Upper lobe of right lung (tissue), 1 donor: ENCODE results near the gene ZMYND10. TPM values are rescaled to one million over a fixed set of nuclear protein-coding genes. Genes with fewer than 3 reads are reported as not detected.

Experiments used
- ATAC-seq: fragments of 200-7000 bp; cut with Tn5 transposase; one replicate; pipeline ENCODE4 v1.9.1; 2020; ENCODE audit warnings: mild to moderate bottlenecking, moderate library complexity
- DNase-seq: peaks from one replicate; pipeline ENCODE4 v3.0.0-alpha.2; 2020
- H3K27ac ChIP-seq: fragments of 200-600 bp; one replicate; pipeline ENCODE4 v1.8.0; 2022
- H3K27me3 ChIP-seq: fragments of 200-600 bp; one replicate; pipeline ENCODE4 v1.8.0; 2022; ENCODE audit warnings: mild to moderate bottlenecking
- H3K36me3 ChIP-seq: fragments of 200-600 bp; one replicate; pipeline ENCODE4 v1.8.0; 2022
- H3K4me1 ChIP-seq: fragments of 200-600 bp; one replicate; pipeline ENCODE4 v1.8.0; 2022
- H3K4me3 ChIP-seq: fragments of 200-600 bp; one replicate; pipeline ENCODE4 v1.8.0; 2022; ENCODE audit warnings: mild to moderate bottlenecking
- H3K9me3 ChIP-seq: fragments of 200-600 bp; one replicate; pipeline ENCODE4 v1.8.0; 2022
- intact Hi-C: fragments of 100-400 bp; cut with DNase I; formaldehyde crosslinking; loops from one replicate; pipeline ENCODE4 v1.11.0; 2022
- total RNA-seq: library from RNA; stranded (reverse); fragmentation: NEBNext Ultra II Directional; extraction: Animal tissue kit (Norgen Biotek cat#: 25700); gene quantifications from one replicate; pipeline ENCODE4 v1.2.1, GENCODE V29; 2021
- TF ChIP-seq, protein P1 (sequence below): fragments of 200-600 bp; IDR thresholded peaks from one replicate; pipeline ENCODE4 v1.8.0; 2022; ENCODE audit warnings: antibody characterized with exemption
- donor health status: DM: no; HTN: yes; CAD: no; lungs with severe emphysema.

Gene ZMYND10
- total RNA-seq, 1 donor from 2014 or later, result 2.8 TPM

- no peaks in the 10 kb centered on the region for H3K9me3 ChIP-seq
- H3K27me3 ChIP-seq, result no peaks in the 10 kb centered on the region
- peak overlapping the region; percentile 97 for H3K4me3 ChIP-seq
- intact Hi-C loops, result no loop called here
- H3K4me1 ChIP-seq, result peaks cover 19% of the 10 kb centered on the region
- no peak for ATAC-seq
- TF ChIP-seq, protein P1, sequence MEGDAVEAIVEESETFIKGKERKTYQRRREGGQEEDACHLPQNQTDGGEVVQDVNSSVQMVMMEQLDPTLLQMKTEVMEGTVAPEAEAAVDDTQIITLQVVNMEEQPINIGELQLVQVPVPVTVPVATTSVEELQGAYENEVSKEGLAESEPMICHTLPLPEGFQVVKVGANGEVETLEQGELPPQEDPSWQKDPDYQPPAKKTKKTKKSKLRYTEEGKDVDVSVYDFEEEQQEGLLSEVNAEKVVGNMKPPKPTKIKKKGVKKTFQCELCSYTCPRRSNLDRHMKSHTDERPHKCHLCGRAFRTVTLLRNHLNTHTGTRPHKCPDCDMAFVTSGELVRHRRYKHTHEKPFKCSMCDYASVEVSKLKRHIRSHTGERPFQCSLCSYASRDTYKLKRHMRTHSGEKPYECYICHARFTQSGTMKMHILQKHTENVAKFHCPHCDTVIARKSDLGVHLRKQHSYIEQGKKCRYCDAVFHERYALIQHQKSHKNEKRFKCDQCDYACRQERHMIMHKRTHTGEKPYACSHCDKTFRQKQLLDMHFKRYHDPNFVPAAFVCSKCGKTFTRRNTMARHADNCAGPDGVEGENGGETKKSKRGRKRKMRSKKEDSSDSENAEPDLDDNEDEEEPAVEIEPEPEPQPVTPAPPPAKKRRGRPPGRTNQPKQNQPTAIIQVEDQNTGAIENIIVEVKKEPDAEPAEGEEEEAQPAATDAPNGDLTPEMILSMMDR, result no peak
- peaks cover 22% of the 10 kb centered on the region for H3K36me3 ChIP-seq
- H3K27ac ChIP-seq, result peak overlapping the region; percentile 89
- DNase-seq, result no peak
Measured at GRCh38 chr3:50293079-50293801, 52.3 kb downstream of the ZMYND10 start.

- peak; percentile 99 for DNase-seq
- Histone ChIP-seq H3K27me3 (no peaks in the 10 kb centered on the region), H3K27ac (peak within 1 kb of the TSS; percentile 89), H3K36me3 (peaks cover 30% of the 10 kb centered on the region), H3K4me1 (peaks cover 16% of the 10 kb centered on the region), H3K9me3 (no peaks in the 10 kb centered on the region), H3K4me3 (peak within 1 kb of the TSS; percentile 97)
- TF ChIP-seq, protein P1, result no peak
- ATAC-seq, result peak; percentile 96
- intact Hi-C loops, result no loop called here
Measured at GRCh38 chr3:50292159-50293078, 53.1 kb downstream of the ZMYND10 start, which contains the start of gene IFRD2. TSS of gene IFRD2 (minus strand) at chr3:50292429. CDS start at chr3:50292274, 155 bp downstream.

Other genes with a start within 250 kb of the ZMYND10 start
- gene SEMA3F, start 190.4 kb downstream of the ZMYND10 start, total RNA-seq, result 65.6 TPM
- gene GNAT1, start 154.1 kb downstream of the ZMYND10 start, total RNA-seq, result not detected
- gene SLC38A3, start 140.5 kb downstream of the ZMYND10 start, total RNA-seq, result not detected
- 321 TPM for gene GNAI2, start 109.5 kb downstream of the ZMYND10 start, total RNA-seq
- gene SEMA3B, start 76.6 kb downstream of the ZMYND10 start, total RNA-seq, result 120 TPM
- not detected for gene LSMEM2, start 66.6 kb downstream of the ZMYND10 start, total RNA-seq
- gene IFRD2, start 53.3 kb downstream of the ZMYND10 start, total RNA-seq, result 77.0 TPM
- 2.8 TPM for gene HYAL3, start 46.3 kb downstream of the ZMYND10 start, total RNA-seq
- gene NAA80, start 46.3 kb downstream of the ZMYND10 start, total RNA-seq, result 12.5 TPM
- 78.8 TPM for gene HYAL1, start 42.2 kb downstream of the ZMYND10 start, total RNA-seq
- 303 TPM for gene HYAL2, start 23.0 kb downstream of the ZMYND10 start, total RNA-seq
- 29.2 TPM for gene TUSC2, start 17.5 kb downstream of the ZMYND10 start, total RNA-seq
- gene RASSF1, start 4.9 kb downstream of the ZMYND10 start, total RNA-seq, result 39.1 TPM
- gene NPRL2, start 5.0 kb upstream of the ZMYND10 start, total RNA-seq, result 21.6 TPM
- gene CYB561D2, start 5.1 kb upstream of the ZMYND10 start, total RNA-seq, result 23.9 TPM
- gene TMEM115, start 13.8 kb upstream of the ZMYND10 start, total RNA-seq, result 40.1 TPM
- 119 TPM for gene CACNA2D2, start 157.9 kb upstream of the ZMYND10 start, total RNA-seq
- 6.9 TPM for gene C3orf18, start 222.0 kb upstream of the ZMYND10 start, total RNA-seq
- gene HEMK1, start 223.8 kb upstream of the ZMYND10 start, total RNA-seq, result 28.3 TPM